WTC11 (cell line): ENCODE results near the gene CLDN6.

Source experiments
- TF ChIP-seq, protein P1 (sequence below): fragments of 200-600 bp; IDR thresholded peaks from 2 replicates; pipeline ENCODE4 v1.8.0; 2022; ENCODE audit warnings: antibody characterized with exemption
- TF ChIP-seq, protein P2 (sequence below): sonication (generic); formaldehyde crosslinking; IDR thresholded peaks from 2 replicates; pipeline ENCODE4 v1.8.1; 2023; ENCODE audit warnings: mild to moderate bottlenecking, missing genetic modification reagents, moderate library complexity
- TF ChIP-seq, protein P3 (sequence below): sonication (generic); formaldehyde crosslinking; IDR thresholded peaks from 2 replicates; pipeline ENCODE4 v1.8.1; 2023; ENCODE audit warnings: mild to moderate bottlenecking, missing genetic modification reagents
- TF ChIP-seq, protein P4 (sequence below): sonication (generic); formaldehyde crosslinking; IDR thresholded peaks from 2 replicates; pipeline ENCODE4 v1.8.1; 2022; ENCODE audit warnings: mild to moderate bottlenecking, moderate library complexity, missing genetic modification reagents

DNA sequence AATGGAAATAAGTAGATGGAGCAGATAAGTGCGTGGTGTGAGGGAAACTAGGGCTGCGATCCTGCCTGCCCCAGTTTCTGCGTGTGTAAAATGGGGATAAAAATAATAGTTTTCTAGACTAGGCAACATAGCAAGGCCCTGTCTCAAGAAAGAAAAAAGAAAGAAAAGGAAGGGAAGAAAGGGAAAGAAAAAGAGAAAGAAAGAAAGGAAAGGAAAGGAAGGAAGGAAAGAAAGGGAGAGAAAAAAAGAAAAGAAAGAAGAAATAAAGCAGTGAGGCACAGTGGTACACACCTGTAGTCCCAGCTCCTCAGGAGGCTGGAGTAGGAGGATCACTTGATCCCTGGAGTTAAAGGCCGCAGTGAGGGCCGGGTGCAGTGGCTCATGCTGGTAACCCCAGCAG lies 35.6 kb downstream of the CLDN6 start:
- TF ChIP-seq, protein P1, sequence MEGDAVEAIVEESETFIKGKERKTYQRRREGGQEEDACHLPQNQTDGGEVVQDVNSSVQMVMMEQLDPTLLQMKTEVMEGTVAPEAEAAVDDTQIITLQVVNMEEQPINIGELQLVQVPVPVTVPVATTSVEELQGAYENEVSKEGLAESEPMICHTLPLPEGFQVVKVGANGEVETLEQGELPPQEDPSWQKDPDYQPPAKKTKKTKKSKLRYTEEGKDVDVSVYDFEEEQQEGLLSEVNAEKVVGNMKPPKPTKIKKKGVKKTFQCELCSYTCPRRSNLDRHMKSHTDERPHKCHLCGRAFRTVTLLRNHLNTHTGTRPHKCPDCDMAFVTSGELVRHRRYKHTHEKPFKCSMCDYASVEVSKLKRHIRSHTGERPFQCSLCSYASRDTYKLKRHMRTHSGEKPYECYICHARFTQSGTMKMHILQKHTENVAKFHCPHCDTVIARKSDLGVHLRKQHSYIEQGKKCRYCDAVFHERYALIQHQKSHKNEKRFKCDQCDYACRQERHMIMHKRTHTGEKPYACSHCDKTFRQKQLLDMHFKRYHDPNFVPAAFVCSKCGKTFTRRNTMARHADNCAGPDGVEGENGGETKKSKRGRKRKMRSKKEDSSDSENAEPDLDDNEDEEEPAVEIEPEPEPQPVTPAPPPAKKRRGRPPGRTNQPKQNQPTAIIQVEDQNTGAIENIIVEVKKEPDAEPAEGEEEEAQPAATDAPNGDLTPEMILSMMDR, result no peak
- TF ChIP-seq, protein P2, sequence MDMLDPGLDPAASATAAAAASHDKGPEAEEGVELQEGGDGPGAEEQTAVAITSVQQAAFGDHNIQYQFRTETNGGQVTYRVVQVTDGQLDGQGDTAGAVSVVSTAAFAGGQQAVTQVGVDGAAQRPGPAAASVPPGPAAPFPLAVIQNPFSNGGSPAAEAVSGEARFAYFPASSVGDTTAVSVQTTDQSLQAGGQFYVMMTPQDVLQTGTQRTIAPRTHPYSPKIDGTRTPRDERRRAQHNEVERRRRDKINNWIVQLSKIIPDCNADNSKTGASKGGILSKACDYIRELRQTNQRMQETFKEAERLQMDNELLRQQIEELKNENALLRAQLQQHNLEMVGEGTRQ (CRISPR knock-in tag), result no peak
- TF ChIP-seq, protein P3, sequence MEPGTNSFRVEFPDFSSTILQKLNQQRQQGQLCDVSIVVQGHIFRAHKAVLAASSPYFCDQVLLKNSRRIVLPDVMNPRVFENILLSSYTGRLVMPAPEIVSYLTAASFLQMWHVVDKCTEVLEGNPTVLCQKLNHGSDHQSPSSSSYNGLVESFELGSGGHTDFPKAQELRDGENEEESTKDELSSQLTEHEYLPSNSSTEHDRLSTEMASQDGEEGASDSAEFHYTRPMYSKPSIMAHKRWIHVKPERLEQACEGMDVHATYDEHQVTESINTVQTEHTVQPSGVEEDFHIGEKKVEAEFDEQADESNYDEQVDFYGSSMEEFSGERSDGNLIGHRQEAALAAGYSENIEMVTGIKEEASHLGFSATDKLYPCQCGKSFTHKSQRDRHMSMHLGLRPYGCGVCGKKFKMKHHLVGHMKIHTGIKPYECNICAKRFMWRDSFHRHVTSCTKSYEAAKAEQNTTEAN, result no peak
- TF ChIP-seq, protein P4, sequence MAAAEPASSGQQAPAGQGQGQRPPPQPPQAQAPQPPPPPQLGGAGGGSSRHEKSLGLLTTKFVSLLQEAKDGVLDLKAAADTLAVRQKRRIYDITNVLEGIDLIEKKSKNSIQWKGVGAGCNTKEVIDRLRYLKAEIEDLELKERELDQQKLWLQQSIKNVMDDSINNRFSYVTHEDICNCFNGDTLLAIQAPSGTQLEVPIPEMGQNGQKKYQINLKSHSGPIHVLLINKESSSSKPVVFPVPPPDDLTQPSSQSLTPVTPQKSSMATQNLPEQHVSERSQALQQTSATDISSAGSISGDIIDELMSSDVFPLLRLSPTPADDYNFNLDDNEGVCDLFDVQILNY (CRISPR knock-in tag), result no peak
